Aorta (tissue), 5 donors: Measurements from ENCODE around the gene OR4C3. TPM values are rescaled to one million over a fixed set of nuclear protein-coding genes. Genes with fewer than 3 reads are reported as not detected.
"Not testable (repeated sequence)": the region's sequence is repeated elsewhere in the genome, so short reads cannot be mapped to it uniquely, and the experiment has no call there.

Experiments
- ATAC-seq: fragments of 200-7000 bp; cut with Tn5 transposase; one replicate; pipeline ENCODE4 v1.9.1; 2022; ENCODE audit warnings: moderate library complexity; ENCODE audit not compliant: low FRiP score
- DNase-seq, 2 donors: peaks; one replicate each; pipeline ENCODE4 v3.0.0-alpha.2; 2020
- H3K27ac ChIP-seq, 2 donors: one replicate each; pipeline ENCODE4 v1.5.1; 2013; ENCODE audit warnings: low read length in 2 of 2, mild to moderate bottlenecking in 2 of 2, moderate library complexity in 2 of 2, control low read depth in 1 of 2, inconsistent platforms in 1 of 2, low read depth in 1 of 2
- H3K27me3 ChIP-seq, 2 donors: one replicate each; pipeline ENCODE4 v1.6.1; 2013; ENCODE audit warnings: control low read depth in 1 of 2, low read length in 1 of 2, mild to moderate bottlenecking in 1 of 2, moderate library complexity in 1 of 2; ENCODE audit not compliant: insufficient read depth in 2 of 2, control insufficient read depth in 1 of 2
- H3K36me3 ChIP-seq, 2 donors: one replicate each; pipeline ENCODE4 v1.6.1; 2013; ENCODE audit warnings: control low read depth in 1 of 2, low read length in 1 of 2, mild to moderate bottlenecking in 1 of 2; ENCODE audit not compliant: insufficient read depth in 2 of 2, control insufficient read depth in 1 of 2
- H3K4me1 ChIP-seq, 2 donors: one replicate each; pipeline ENCODE4 v1.6.1; 2013; ENCODE audit warnings: low read length in 2 of 2, control low read depth in 1 of 2, mild to moderate bottlenecking in 1 of 2, moderate library complexity in 1 of 2; ENCODE audit not compliant: insufficient read depth in 2 of 2, control insufficient read depth in 1 of 2
- H3K4me3 ChIP-seq, 2 donors: one replicate each; pipeline ENCODE4 v1.5.1; 2013; ENCODE audit warnings: low read length in 2 of 2, control low read depth in 1 of 2, mild to moderate bottlenecking in 1 of 2
- H3K9me3 ChIP-seq: one replicate; pipeline ENCODE4 v1.6.1; 2013; ENCODE audit warnings: mild to moderate bottlenecking, low read length; ENCODE audit not compliant: control insufficient read depth
- WGBS, 2 donors: extraction: QIAGEN DNeasy Blood & Tissue Kit; methylation state at CpG; one replicate each; pipeline ENCODE4 v1.1.7; 2013; 5-methylcytosine and 5-hydroxymethylcytosine counted together
- intact Hi-C, 2 donors: fragments of 100-400 bp; cut with DNase I; formaldehyde crosslinking; loops; one replicate each; pipeline versions ENCODE4 v1.14.2 to v1.15.0; 2022
- polyA plus RNA-seq, 2 donors: library from polyadenylated mRNA; stranded (reverse); fragments of 200-250 nt; gene quantifications; one replicate each; pipeline ENCODE4 v1.2.3, GENCODE V29; 2013
- total RNA-seq, 2 donors: library from RNA; stranded (reverse); fragmentation: NEBNext Ultra II Directional; extraction: Animal tissue kit (Norgen Biotek cat#: 25700); gene quantifications; one replicate each; pipeline ENCODE4 v1.2.1, GENCODE V29; 2021
- donor health status: healthy with polysubstance abuse.
- donor health status: Bipolar disorder and iron deficiency.
- donor health status: DM: no; HTN: no; CAD: no.
- donor health status: DM: no; HTN: no; CAD: no.
- donor health status: DM: yes; HTN: yes; CAD: no.

Gene OR4C3
- total and polyA plus RNA-seq, 4 donors, result not detected

DNA sequence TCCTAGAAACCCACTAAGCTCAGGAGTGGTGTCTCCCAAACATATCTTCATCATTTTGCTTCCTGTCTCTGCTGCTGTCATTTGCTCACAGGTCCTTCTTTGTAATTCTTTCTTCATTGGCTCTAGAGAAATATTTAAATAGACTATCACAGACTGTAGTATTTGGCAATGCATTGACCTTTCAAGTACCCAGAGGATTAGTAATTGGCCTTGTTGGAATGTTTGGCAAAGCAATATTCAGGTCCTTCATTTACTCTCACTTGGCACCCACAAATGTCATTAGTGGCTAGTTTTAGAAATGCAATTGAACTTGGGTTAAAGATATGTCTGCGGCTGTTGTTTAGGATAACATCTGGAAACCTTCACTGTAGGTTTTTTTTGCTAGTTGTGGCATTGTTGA is 30.0 kb downstream of the OR4C3 start:
- 85 to 92% methylated on average over 1 of the region's 1 CpG for WGBS, 2 donors

DNA sequence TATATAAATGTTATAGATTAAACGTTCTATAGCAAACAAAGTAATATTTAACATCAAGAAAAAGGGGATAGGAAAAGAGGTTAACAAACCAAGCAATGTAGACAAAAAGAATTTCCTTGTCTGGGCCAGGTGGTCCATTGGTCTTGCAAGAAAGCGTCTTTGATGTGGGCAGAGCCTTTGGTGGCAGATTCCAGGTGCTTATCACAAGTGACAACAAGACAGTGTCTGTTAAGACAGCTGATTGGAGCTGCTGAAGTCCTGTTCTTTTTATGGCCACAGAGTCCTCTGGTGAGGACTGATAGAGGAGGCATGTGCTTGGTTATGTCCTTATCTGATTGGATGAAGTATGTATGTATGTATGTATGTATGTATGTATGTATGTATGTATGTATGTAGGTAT is 36.6 kb downstream of the OR4C3 start:
- ATAC-seq, intact Hi-C loops: not testable (repeated sequence)

More for the DNA sequence above, 30.0 kb downstream of the OR4C3 start:
- Histone ChIP-seq H3K27ac (no peak overlapping the region), H3K36me3 (no peaks in the 10 kb centered on the region), H3K4me1 (no peaks in the 10 kb centered on the region), H3K27me3 (no peaks in the 10 kb centered on the region), H3K9me3 (peaks cover 4% of the 10 kb centered on the region), H3K4me3 (no peak overlapping the region)
- ATAC-seq, result no peak
- DNase-seq, result no peak
- intact Hi-C loops, result loop anchor here in 1 of 2 donors (5.0 kb wide), 1 partner anchor 1673 kb away; no protein-coding TSS in a partner anchor

DNA sequence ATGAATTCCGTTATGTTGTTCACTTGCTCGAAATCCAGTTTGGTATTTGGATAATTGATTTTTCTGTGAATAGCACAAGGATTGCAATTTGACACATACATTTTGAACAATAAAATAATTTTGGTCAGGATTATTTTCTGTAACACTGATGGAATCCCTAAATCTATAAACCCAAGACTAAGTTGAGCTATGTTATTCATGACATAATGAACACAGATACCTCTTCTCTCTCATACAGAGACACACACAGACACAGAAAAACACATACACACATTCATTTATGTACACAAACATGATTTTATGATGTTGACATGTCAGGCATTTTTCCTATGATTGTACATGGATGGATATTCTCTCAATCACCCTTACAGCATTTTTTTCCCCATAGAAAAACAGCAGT is 41.6 kb downstream of the OR4C3 start, which contains the start of gene OR4C5:
OR4C5 (minus strand) TSS at position 101 of the 400 bp plus-strand sequence; CDS start at position 101, 0 bp downstream.
- ATAC-seq (no peak), DNase-seq (no peak)
- Histone ChIP-seq H3K27me3 (no peaks in the 10 kb centered on the region), H3K4me1 (no peaks in the 10 kb centered on the region), H3K27ac (no peak within 1 kb of the TSS), H3K9me3 (no peaks in the 10 kb centered on the region), H3K4me3 (no peak within 1 kb of the TSS), H3K36me3 (no peaks in the 10 kb centered on the region)
- WGBS, 2 donors, result 69 to 75% methylated on average over 2 of the region's 2 CpGs
- intact Hi-C loops, result no loop called here

More for the DNA sequence above, 36.6 kb downstream of the OR4C3 start:
- H3K9me3 ChIP-seq, DNase-seq, H3K36me3 ChIP-seq, H3K27me3 ChIP-seq, H3K4me3 ChIP-seq, H3K4me1 ChIP-seq, H3K27ac ChIP-seq: not testable (repeated sequence)
- WGBS, 2 donors, result 31 to 40% methylated on average over 2 of the region's 2 CpGs

Other genes with a start within 250 kb of the OR4C3 start
- gene OR4B1, start 108.1 kb upstream of the OR4C3 start, total RNA-seq, result not detected
- gene OR4B1, start 108.1 kb upstream of the OR4C3 start, polyA plus RNA-seq, result not detected
- not detected for gene OR4X2, start 79.8 kb upstream of the OR4C3 start, total RNA-seq
- not detected for gene OR4X2, start 79.8 kb upstream of the OR4C3 start, polyA plus RNA-seq
- not detected for gene OR4X1, start 61.1 kb upstream of the OR4C3 start, total RNA-seq
- not detected for gene OR4X1, start 61.1 kb upstream of the OR4C3 start, polyA plus RNA-seq
- gene OR4S1, start 18.7 kb upstream of the OR4C3 start, total RNA-seq, result not detected
- gene OR4S1, start 18.7 kb upstream of the OR4C3 start, polyA plus RNA-seq, result not detected
- gene OR4C5, start 41.5 kb downstream of the OR4C3 start, total RNA-seq, result not detected
- not detected for gene OR4C5, start 41.5 kb downstream of the OR4C3 start, polyA plus RNA-seq
- not detected for gene OR4A47, start 163.9 kb downstream of the OR4C3 start, total RNA-seq
- not detected for gene OR4A47, start 163.9 kb downstream of the OR4C3 start, polyA plus RNA-seq